Cardiac fibroblast (primary cell): Measurements from ENCODE around the gene HDHD5.
A peak's percentile ranks its signal among the peaks of the same experiment; 100 is the strongest.

ENCODE experiments used
- DNase-seq, 2 donors: peaks; one replicate each; pipeline versions ENCODE4 v3.0.0 to v3.0.0-alpha.2; 2010; ENCODE audit warnings: low read depth in 2 of 2
- H3K4me3 ChIP-seq, 2 donors: replicated peaks in 1 of 2; 1 replicate in 1 of 2; 2 replicates in 1 of 2; pipeline ENCODE4 v1.5.1; 2011; ENCODE audit warnings: low read depth in 2 of 2, low read length in 2 of 2, mild to moderate bottlenecking in 2 of 2, moderate library complexity in 1 of 2
- TF ChIP-seq, protein P1 (sequence below): IDR thresholded peaks from one replicate; pipeline ENCODE4 v1.5.1; 2011; ENCODE audit warnings: low read depth, mild to moderate bottlenecking, low read length, inconsistent platforms

Gene HDHD5

DNA sequence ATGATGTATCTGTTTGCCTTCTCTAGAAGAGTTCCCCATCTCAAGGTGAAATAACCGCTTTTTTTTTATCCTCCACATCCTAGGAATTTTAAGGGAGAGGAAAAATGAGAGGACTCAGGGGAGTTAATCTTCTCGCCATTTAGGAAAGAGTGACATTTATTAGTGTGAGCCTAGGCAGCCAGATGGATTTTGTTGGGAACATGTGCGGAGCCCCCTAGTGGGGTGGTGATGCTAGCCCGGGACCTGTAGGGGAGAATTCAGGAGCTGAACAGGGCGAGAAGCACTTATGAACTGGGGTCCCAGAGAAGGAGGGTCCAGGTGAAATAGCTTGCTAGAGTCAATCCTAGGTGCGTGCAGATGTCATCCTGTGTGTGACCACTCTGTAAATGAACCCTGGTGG, 63.5 kb downstream of the HDHD5 start:
- DNase-seq = peak in 1 of 2 donors; percentile 6
- H3K4me3 ChIP-seq = no peak overlapping the region
- TF ChIP-seq, protein P1, sequence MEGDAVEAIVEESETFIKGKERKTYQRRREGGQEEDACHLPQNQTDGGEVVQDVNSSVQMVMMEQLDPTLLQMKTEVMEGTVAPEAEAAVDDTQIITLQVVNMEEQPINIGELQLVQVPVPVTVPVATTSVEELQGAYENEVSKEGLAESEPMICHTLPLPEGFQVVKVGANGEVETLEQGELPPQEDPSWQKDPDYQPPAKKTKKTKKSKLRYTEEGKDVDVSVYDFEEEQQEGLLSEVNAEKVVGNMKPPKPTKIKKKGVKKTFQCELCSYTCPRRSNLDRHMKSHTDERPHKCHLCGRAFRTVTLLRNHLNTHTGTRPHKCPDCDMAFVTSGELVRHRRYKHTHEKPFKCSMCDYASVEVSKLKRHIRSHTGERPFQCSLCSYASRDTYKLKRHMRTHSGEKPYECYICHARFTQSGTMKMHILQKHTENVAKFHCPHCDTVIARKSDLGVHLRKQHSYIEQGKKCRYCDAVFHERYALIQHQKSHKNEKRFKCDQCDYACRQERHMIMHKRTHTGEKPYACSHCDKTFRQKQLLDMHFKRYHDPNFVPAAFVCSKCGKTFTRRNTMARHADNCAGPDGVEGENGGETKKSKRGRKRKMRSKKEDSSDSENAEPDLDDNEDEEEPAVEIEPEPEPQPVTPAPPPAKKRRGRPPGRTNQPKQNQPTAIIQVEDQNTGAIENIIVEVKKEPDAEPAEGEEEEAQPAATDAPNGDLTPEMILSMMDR = peak; percentile 31

DNA sequence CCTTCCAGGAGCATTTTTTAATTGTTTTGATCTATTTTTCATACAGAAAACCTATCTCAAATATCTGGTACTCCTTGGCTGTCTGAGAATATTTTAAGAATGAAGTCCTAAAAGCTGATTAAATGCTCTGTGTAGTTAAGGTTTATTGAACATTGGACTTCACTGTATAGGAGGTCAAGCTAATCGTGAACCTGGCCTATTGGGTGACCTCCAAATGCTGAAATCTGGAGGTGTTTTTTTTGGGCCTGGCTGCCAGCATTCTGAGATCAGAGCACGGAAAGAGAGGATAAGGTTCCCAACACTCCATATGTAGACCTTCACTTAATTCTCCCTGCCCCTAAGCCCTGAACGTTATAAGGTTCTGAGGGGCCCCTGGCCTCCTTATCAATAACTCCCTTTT, 66.0 kb downstream of the HDHD5 start:
- H3K4me3 ChIP-seq = no peak overlapping the region
- DNase-seq = no peak

DNA sequence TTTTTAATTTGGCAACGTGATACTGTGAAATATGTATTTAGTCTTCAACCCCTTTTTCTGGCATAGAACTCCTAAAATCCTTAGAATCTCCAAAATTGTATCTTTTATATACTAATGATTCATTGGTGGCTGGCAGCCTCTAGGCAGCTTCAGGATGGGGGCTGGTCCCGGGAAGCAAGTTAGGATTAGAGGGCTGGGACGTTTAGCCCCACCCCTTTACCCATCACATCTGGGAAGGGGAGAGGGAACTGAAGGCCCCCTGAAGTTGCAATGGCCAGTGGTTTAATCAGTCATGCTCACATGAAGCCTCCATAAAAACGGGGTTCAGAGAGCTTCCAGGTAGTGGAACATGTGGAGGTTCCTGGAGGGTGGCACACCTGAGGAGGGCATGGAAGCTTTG, 67.2 kb downstream of the HDHD5 start:
- no peak overlapping the region for H3K4me3 ChIP-seq
- TF ChIP-seq, protein P1 = no peak
- DNase-seq = no peak

More for the DNA sequence above, 66.0 kb downstream of the HDHD5 start:
- TF ChIP-seq, protein P1 = no peak

DNA sequence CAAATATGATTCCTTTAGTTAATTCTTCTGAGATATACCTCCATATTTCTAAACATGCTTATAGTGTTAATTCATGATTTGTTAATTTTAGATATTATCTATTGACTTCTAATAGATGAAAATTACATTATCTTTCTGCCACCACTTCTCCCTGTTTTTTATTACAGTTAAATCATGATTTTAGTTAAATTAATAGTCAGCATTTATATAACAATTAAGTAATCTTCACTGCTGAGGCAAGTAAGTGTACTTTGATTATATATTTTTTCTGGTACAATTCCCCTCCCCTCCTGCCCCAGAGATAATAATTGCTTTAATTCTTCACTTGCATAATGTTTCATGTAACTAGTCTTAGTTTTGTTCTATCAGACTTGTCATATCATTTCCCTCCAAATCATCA, 68.5 kb downstream of the HDHD5 start:
- no peak overlapping the region for H3K4me3 ChIP-seq
- no peak for DNase-seq
- TF ChIP-seq, protein P1 = no peak
